SKM-1 (cell line): Measurements from ENCODE around the gene FAAH.

Experiments used
- DNase-seq: peaks from one replicate; lab custom pipeline; 2025; ENCODE audit not compliant: unreplicated experiment; lab: John Stamatoyannopoulos, UW

Gene FAAH

DNA sequence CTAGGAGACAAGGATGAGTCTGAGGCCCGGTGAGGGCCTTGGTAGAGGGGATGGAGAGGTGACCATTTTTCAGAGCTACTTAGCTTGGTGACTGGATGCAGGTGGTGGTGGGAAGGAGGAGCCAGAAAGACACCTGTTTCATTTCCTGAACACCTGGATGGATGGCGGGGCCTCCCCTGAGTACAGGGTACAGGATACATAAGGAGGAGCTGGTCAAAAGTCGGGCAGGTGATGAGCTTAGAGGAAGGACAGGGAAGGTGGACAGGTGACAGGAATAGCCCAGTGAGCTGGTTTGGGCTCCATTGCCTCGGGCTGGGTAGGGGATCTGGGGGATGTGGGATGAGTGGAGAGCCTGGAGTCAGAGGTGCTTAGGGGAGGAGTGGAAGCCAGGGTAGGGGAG is 6.3 kb downstream of the FAAH start:
- DNase-seq = no peak

DNA sequence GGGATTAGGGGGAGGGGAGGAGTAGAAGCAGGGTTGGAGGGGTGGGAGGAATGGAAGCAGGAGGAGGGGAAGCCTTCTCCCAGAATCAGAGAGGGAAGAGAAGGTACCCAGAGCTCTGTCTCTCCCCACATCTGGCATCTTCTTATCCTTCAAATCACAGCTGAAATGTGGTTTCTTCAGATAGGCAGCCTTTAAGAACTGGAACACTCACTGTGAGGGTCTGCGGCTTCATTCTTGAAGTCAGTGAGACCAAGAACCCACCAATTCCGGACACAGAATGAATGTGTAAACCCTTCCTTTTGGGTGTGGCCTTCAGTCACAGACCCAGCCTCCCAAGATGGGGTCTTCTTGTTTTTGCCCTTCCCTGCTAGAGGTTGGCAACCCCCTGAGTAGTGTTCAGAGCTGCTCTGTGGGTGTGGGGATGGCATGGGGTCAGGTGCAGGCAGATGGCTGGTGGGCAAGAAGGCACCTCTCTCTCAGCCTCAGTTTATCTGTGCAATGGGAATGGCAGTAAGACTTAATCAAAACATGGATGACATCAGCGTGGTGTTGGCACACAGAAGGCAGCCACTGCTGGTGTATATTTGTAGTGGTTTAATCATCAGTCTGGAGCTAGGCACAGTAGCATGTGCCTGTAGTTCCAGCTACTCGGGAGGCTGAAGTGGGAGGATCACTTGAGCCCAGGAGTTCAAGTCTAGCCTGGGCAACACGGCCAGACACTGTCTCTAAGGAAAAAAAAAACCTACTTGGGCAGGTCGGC is 7.2 kb downstream of the FAAH start:
- DNase-seq = no peak

DNA sequence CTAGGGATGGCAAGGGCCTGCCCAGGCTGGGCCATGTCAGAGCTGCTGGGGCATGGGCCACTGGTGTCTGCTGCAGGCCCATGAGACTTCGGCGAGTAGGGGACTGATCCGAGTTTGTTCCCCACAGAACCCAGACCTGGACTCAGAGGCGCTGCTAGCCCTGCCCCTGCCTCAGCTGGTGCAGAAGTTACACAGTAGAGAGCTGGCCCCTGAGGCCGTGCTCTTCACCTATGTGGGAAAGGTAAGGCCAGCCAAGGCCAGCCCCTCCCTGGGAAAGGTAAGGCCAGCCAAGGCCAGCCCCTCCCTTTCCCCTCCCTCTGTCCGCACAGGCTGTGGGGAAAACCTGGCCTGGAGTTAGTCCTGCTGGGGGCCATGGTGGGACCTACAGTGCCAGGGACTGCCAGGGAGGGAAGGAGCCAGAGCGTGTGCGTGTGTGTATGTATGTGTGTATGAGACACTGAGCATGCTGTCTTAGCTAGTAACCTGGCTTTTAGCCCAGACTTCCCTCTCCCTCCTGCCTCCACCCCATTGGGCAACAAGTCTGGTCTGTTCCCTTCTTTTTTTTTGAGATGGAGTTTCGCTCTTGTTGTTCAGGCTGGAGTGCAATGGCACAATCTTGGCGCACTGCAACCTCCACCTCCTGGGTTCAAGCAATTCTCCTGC is 8.0 kb downstream of the FAAH start:
- no peak for DNase-seq

DNA sequence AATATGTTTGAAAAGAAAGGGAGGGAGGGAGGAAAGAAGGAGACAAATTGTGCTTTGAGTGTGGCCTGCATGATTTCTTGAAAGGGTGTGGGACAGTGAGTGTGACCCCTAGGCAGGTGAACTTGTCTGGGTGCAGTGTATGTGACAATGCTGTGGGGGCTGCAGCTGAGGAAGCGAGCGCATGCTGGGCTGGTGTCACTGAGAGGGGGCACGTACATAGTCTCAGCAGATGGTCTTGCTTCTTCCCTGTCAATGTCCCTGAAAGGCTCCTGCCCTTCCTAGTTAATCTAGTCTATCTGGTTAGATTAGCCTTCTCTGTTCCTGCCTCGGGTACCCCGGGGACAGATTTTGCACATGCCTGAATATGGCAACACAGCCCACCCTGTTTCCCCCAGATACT is 9.8 kb downstream of the FAAH start:
- DNase-seq = no peak

DNA sequence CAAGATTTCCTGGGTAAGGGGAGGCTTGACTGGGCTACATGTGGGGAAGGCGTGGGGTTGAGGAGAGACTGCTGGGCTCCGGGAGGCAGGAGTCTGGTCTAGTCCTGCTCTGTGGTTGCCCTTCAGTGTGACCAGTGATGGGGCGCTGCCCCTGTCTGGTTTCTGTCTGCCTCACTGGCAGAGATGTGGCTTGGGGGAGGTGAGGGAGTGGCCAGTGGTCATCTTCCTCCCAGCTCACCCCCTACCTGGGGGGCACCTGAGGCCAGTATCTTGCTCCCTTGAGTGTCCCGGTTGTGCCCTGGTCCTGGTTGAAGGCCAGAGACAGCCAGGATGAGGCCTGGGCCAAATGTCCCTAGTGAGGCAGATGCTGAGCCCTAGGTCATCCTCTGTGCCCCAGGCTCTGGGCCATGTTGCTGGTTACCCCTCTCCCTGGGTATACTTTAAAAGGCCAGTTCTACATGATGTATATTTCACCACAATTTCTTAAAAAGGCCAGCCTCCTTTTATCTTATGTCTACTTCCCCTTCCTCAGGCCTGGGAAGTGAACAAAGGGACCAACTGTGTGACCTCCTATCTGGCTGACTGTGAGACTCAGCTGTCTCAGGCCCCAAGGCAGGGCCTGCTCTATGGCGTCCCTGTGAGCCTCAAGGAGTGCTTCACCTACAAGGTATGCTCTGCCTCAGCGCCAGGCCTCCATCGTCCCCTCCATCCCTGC is 10.5 kb downstream of the FAAH start:
- peak; percentile 66 for DNase-seq

- DNase-seq = no peak
Observed at GRCh38 chr1:46405197-46405555, 11.1 kb downstream of the FAAH start.

GRCh38 chr1:46405724-46406123 is 11.6 kb downstream of the FAAH start:
- no peak for DNase-seq

DNA sequence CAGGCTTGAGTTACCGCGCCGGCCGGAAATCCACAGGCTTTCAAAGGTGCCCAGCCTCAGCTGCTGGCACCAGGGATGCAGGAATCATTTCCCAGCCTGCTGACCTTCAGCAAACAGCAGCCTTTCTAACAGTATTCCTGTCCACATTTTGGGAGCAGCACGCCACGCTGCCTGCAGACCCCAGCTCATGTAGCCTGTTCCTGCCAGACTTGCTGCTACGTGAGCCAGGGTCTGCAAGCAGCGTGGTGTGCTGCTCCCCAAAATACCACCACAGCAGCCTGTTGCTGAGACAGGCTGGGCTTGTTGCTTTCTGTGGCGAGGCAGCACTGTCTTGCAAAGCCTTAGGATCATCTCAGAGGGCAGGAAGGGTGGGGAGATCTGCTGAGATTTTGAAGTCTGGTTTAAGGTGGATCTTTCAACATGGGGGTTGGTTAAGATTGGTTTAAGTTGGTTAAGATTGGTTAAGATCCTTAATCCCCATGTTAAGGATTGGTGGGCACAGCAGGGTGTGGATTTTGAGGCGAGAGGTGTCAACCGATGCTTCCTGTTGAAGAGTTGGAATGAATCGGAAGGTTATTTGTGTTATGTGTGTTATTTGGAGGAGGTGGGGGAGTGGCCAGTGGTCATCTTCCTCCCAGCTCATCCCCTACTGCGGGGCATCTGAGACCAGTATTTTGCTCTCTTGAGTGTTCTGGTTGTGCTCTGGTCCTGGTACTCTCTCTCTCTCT is 12.9 kb downstream of the FAAH start:
- DNase-seq = no peak

DNA sequence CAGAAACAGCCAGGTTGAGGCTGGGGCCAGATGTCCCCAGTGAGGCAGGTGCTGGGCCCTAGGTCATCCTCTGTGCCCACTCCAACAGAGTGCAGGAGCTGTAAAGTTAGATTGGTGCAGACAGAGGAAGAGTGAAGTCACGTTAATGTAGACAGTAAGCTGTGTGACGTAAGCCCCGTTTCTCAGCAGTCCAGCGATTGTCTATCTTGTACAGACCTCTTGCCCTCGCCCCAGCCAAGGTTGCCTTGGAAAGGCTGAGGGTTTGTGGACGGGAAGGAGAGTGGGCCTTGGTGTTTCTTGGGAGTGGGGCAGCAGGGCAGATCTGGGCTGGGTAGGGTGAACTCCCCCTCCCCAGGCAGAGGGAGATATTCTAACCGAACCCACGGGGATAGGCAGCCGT is 13.5 kb downstream of the FAAH start:
- no peak for DNase-seq

- no peak for DNase-seq
Observed at GRCh38 chr1:46408356-46409062, 14.4 kb downstream of the FAAH start.

DNA sequence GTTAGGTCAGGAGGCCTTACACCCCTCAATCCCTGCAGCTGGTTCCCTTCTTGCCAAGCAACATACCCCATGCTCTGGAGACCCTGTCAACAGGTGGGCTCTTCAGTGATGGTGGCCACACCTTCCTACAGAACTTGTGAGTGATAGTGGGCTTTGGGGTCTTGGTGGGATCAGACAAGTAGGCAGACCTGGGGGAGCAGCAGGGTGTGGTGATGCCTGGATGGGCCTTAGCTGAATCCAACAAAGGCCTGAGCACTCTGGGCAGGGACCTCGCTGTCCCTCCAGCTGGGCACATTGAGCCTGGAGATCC is 14.9 kb downstream of the FAAH start:
- no peak for DNase-seq

GRCh38 chr1:46410156-46411009 is 16.3 kb downstream of the FAAH start:
- no peak for DNase-seq

DNA sequence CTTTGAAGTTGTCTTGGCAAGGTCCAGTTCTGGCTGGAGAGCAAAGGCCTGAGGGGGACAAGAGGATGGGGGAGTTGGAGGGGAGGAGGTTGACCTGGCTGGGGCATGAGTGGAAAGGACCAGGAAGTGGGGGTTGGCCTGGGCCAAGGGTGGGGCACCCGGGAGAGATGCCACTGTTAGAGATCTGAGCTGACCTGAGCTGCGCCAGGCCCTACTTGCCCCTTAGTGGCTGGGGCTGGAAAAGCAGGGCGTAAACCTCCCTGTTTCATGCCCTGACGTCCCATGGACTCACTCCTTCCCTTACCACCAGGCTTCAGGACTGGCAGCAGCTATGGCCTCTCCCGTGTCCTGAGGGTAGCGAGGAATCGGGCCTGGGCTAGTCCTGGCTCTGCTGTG is 16.9 kb downstream of the FAAH start:
- no peak for DNase-seq

- DNase-seq = no peak
Observed at GRCh38 chr1:46411601-46412341, 17.7 kb downstream of the FAAH start.

DNA sequence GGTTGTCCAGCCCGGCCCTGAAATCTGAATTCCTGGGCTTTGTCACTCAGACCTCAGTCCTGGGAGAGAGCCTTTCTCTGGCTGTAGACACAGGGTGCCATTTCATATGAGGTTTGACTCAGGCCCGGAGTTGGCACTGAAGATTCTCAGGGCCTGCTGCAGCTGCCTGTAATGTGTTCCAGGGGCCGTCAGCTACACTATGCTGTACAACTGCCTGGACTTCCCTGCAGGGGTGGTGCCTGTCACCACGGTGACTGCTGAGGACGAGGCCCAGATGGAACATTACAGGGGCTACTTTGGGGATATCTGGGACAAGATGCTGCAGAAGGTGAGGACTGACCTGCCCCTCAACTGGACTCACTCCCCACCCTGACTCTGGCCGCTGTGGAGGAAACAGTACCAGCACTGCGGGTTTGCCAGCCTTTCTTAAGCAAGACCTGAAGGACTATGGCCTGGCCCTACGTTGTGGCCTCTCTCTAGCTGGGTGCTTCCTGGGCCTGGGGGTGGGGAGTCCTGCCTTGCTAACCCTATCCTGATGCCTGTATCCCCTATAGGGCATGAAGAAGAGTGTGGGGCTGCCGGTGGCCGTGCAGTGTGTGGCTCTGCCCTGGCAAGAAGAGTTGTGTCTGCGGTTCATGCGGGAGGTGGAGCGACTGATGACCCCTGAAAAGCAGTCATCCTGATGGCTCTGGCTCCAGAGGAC is 18.9 kb downstream of the FAAH start:
- no peak for DNase-seq

DNA sequence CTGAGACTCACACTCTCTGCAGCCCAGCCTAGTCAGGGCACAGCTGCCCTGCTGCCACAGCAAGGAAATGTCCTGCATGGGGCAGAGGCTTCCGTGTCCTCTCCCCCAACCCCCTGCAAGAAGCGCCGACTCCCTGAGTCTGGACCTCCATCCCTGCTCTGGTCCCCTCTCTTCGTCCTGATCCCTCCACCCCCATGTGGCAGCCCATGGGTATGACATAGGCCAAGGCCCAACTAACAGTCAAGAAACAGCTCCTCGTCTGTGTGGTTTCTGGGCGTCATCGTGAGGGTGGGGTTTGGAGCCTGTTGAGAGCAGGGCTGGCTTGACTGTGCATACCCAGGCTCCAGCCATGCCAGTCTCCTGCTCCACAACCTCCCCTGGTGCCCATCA is 19.5 kb downstream of the FAAH start:
- no peak for DNase-seq

- no peak for DNase-seq
Observed at GRCh38 chr1:46415514-46415913, 21.4 kb downstream of the FAAH start.

GRCh38 chr1:46418976-46419375 is 24.9 kb downstream of the FAAH start:
- no peak for DNase-seq

DNA sequence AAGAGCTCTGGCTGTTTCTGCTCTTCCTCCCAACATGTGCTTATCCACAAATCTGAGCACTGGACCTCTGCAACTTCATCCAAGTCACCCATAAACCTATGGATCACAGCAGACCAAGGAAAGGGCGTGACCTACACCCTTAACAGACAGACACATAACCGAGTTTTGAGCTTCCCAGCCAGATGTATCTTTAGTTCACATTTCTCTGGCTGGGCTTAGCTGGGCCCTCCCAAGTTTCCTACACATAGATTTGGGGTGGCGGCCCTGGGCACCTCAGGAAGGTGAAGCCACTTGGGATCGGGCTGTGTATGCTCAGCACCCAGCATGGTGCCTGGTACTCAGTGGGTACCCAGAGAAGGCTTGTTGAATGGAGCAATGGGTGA is 26.4 kb downstream of the FAAH start:
- DNase-seq = no peak
